ENCODE data around the gene RND1.
"Not testable (repeated sequence)": the region's sequence is repeated elsewhere in the genome, so short reads cannot be mapped to it uniquely, and the experiment has no call there.

Gene RND1

GRCh38 chr12:48869191-48869590, 3.5 kb upstream of the RND1 start:
- DNase-seq (ENCODE audit: low spot score): no peak
- no peak for FAIRE-seq

GRCh38 chr12:48868451-48868850, 2.8 kb upstream of the RND1 start:
- no peak for FAIRE-seq
- DNase-seq (ENCODE audit: low spot score): no peak

GRCh38 chr12:48866052-48866711, 512 bp upstream of the RND1 start:
- FAIRE-seq (no peak), DNase-seq (ENCODE audit: low spot score) (no peak)

DNA sequence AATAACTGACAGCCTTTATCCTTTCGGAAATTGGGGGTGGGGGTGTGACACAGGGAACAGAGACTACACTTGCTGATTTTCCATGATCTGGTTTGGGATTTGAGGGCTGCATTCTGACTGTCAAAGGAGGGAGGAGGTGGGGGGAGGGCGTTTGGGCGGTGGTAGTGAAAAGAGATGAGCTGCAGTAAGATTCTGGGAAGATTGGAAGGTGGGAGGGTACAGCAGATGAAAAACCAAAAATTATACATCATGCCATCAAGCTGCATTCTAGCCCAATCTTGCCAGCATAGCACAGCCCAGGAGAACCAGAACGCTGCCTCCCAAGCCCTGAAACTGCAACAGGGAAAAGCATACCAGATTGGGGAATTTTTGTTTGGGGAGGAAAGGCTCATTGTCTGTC, 2.4 kb downstream of the RND1 start:
- FAIRE-seq (no peak), DNase-seq (ENCODE audit: low spot score) (no peak)

DNA sequence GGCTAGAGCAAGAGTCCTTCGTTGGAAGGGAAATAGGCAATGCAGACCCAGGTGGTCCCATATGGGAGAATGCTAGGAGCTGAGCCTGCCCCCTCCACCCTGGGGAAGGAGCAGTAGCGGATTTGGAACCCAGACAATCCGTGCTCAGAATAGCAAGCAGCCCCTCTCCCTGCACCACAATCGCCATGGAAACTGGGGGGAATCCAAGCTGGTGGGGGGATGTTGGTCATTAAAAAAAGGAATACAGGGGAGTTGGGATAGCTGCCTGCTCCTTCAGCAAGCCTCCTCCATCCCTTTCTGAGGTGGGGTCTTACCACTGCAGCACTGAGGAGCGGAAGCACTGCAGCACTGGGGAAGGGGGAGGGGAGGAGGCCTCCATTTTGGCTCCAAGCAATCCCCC, 2.9 kb downstream of the RND1 start:
- FAIRE-seq: no peak
- DNase-seq (ENCODE audit: low spot score): no peak

DNA sequence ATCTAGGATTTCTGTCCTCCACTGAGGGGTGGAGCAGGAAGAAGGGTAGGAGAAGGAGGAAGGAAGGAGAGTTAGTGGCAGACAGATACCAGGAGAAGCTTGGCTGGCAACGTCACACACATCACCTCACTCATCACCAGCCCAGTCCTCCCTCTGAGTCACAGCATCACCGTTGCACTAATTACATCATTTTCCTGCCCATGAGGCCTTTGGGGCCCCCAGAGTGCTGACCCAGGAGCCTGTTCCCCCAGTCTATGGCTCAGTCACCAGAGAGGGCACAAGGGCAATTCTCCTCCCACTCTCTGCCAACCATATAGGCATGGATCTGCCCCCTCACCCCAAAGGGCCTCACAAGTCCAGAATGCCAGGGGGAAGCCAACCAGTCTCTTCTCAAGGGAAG, 4.6 kb downstream of the RND1 start:
- FAIRE-seq: no peak
- no peak for DNase-seq (ENCODE audit: low spot score)

DNA sequence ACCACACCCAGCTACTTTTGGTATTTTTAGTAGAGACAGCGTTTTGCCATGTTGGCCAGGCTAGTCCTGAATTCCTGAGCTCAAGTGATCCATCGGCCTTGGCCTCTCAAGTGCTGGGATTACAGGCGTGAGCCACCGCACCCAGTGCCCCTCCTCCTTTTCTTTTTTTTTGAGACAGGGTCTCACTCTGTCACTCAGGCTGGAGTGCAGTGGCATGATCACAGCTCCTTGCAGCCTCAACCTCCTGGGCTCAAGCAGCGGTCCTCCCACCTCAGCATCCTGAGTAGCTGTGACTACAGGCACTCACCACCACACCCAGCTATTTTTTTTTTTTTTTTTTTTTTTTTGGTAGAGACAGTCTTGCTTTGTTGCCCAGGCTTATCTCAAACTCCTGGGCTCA, 5.4 kb downstream of the RND1 start:
- FAIRE-seq: not testable (repeated sequence)

GRCh38 chr12:48859607-48860006, 6.1 kb downstream of the RND1 start:
- no peak for FAIRE-seq
- no peak for DNase-seq (ENCODE audit: low spot score)

More for the DNA sequence above, 5.4 kb downstream of the RND1 start:
- DNase-seq (ENCODE audit: low spot score): not testable (repeated sequence)

- DNase-seq (ENCODE audit: low spot score) (no peak), FAIRE-seq (no peak)
Observed at GRCh38 chr12:48858043-48858442, 7.6 kb downstream of the RND1 start.

DNA sequence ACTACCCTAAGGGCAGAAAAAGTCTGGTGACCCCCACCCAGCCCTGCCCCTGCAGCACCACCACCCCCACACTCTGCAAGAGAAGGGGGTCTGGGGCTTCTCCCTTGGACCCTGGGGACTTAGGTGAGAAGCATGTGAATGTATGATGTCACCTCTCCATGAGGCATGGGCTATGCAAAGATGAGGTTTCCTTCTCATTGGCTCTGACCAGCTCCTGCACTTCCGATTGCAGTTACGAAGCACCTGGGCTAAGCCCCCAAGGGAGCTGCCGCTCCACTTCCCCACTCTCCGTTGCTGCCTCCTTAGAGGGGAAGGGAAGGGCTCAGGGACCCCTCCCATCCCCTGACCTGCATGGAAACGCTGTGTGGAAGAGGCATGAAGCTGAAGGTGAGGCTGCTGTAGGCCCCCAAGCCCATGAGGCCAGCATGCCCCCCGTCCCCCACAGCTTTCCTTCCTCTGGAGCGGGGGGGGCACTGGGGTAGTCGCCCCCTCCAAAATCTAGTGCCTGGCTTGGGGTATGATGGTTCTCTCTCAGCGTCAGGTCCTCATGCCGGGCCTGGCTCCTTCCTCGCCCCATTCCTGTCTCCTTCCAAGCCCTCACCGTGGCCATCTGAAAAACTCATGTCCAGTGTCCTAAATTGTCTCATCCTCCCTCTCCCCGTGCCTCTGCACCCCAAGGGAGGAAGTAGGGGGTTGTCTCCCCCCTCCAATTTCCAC, 8.2 kb downstream of the RND1 start:
- FAIRE-seq (no peak), DNase-seq (ENCODE audit: low spot score) (no peak)

DNA sequence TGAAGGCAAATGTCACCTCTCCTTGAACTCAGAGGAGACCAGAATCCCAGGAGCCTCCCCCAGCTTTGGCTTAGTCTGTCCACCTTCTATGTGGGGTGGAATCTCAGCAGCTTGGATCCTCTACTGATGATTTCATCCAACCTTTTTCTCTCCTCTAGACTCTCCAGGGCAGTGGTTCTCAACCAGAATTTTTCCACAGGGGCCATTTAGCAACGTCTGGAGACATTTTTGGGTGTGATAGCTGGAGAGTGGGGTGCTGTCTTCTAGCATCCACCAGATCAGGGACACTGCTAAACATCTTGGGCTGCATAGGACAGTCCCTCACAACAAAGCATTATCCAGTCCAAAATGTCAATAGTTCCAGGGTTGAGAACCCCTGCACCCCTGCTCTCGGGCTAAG, 9.3 kb downstream of the RND1 start:
- DNase-seq (ENCODE audit: low spot score) (no peak), FAIRE-seq (no peak)

GRCh38 chr12:48854932-48855331, 10.7 kb downstream of the RND1 start:
- FAIRE-seq; DNase-seq (ENCODE audit: low spot score): not testable (repeated sequence)

DNA sequence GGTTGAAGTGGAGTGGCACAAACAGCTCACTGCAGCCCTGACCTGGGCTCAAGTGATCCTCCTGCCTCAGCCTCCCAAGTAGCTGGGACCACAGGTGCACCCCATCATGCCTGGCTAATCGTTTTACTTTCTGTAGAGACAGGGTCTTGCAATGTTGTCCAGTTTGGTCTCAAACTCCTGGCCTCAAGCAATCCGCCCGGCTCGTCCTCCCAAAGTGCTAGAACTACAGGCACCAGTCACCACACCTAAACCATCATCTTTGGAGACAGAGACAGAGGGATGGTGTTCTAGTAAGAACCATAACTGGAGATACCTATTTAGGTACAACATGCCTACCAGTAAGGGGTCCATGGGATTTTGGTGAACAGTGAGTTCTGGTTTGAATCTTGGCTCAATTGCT, 11.2 kb downstream of the RND1 start:
- DNase-seq (ENCODE audit: low spot score): no peak
- FAIRE-seq: no peak

DNA sequence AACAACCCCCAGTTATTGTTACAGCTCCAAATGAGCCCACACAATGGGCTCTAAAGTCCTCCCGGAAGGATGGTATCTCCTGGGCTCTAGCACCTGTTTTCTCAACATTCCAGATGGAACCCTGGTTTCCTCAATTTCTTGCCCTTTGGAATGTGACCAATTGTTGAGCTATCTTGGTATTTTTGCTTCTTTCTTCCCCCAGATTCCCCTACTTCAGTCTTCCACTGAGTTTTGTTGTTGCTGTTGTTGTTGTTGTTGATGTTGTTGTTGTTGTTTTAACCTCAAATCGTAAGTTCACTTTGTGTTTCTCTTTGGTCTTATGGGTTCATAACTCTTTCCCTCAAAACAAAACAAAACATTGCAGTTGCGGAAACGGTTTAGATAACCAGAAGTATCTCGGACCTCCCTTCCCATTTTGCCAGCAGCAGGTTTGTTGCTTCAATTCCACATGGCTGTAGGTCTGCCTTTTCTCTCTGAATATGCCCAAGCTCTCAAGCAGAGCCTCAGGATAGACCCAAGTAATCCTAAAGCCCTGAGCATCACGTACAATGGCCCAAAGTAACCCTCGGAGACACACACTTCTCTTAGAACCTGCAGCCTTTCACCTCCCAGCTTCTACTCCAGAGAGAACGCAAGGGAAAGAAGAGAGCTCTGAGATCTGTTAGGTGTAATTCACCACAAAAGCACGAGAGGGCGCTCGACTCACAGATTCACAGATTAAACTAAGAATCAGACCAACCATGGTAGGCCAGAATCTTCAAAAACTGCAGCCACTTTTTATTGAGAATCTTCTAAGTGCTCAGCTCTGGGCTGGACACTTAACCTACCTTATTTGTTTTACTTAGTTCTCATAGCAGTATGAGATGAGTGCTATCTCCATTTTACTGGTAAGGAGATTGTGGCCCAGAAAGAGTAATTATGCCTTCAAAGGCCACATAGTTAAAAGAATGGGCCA, 12.7 kb downstream of the RND1 start:
- FAIRE-seq: no peak
- peak; percentile 77 for DNase-seq (ENCODE audit: low spot score)

DNA sequence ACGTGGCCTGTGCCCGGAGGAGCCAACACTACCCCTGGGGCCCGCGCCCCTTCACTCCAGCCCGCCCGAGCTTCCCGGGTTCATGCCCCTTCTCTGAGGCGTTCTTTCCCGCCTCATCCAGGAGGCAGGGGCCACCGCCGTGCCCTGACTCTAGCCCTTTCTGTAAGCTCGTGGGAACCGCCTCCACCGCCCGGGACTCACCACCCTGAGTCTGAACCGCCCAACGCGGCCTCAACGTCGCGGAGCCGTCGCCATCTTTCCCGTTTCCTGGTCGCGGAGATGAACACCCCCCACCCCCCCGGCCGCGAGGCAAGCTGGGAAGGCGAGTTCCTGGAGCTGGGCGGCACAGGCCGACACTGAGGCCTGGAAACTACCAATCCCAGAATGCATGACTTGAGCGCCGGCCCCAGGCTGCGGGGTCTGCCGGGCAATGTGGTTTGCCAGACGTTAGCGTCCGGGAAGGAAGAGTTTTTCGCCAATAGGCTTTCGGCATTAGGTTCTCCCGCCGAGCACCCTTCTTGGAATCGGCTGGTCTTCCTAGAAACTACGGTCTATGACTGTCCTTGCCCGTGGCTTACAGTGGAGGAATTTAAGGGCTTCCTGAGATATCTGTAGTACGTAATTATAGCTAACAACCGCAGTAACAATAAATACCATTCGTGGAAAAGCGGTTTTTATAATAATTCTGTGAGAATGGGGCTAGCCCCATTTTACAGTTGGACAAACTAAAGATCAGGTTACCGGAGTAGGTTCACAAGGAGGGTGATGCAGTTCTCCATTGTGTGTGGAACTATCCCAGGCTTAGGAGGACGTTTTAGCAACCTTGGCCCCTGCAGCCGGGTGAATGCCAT, 13.6 kb downstream of the RND1 start, which contains the start of gene DDX23:
Gene DDX23 (minus strand): TSS at position 281 of the 851 bp plus-strand sequence. CDS start 6,381 bp downstream, outside the sequence.
- FAIRE-seq (no peak), DNase-seq (ENCODE audit: low spot score) (peak; percentile 98)

DNA sequence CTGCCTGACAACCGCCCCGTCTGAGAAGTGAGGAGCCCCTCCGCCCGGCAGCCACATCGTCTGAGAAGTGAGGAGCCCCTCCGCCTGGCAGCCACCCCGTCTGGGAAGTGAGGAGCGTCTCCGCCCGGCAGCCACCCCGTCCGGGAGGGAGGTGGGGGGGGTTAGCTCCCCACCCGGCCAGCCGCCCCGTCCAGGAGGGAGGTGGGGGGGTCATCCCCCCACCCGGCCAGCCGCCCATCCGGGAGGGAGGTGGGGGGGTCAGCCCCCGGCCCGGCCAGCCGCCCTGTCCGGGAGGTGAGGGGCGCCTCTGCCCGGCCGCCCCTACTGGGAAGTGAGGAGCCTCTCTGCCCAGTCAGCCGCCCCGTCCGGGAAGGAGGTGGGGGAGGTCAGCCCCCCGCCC, 23.6 kb downstream of the RND1 start:
- DNase-seq (ENCODE audit: low spot score); FAIRE-seq: not testable (repeated sequence)

- no peak for DNase-seq (ENCODE audit: low spot score)
- no peak for FAIRE-seq
Observed at GRCh38 chr12:48838048-48838447, 27.6 kb downstream of the RND1 start.

- FAIRE-seq (no peak), DNase-seq (ENCODE audit: low spot score) (no peak)
Observed at GRCh38 chr12:48832321-48833060, 33.2 kb downstream of the RND1 start.

GRCh38 chr12:48831257-48831656, 34.4 kb downstream of the RND1 start:
- DNase-seq (ENCODE audit: low spot score) (no peak), FAIRE-seq (no peak)

All from urothelium cell line (cell line).